Left ventricle myocardium inferior (tissue), 1 donor: ENCODE data around the gene LDLRAD3. TPM values are rescaled to one million over a fixed set of nuclear protein-coding genes. Genes with fewer than 3 reads are reported as not detected.

ENCODE experiments used
- DNase-seq: peaks from one replicate; pipeline ENCODE4 v3.0.0-alpha.2; 2020
- H3K27ac ChIP-seq: fragments of 200-600 bp; replicated peaks from 2 replicates; pipeline ENCODE4 v1.8.0; 2021
- H3K27me3 ChIP-seq: fragments of 200-600 bp; 2 replicates; pipeline ENCODE4 v1.8.0; 2021; ENCODE audit warnings: low read depth
- H3K36me3 ChIP-seq: fragments of 200-600 bp; 2 replicates; pipeline ENCODE4 v1.8.0; 2021
- H3K4me1 ChIP-seq: fragments of 200-600 bp; 2 replicates; pipeline ENCODE4 v1.8.0; 2021
- H3K4me3 ChIP-seq: fragments of 200-600 bp; 2 replicates; pipeline ENCODE4 v1.8.0; 2021; ENCODE audit warnings: mild to moderate bottlenecking, moderate library complexity
- H3K9me3 ChIP-seq: fragments of 200-600 bp; replicated peaks from 2 replicates; pipeline ENCODE4 v1.8.0; 2021
- intact Hi-C: fragments of 100-400 bp; cut with micrococcal nuclease; formaldehyde crosslinking; loops from one replicate; pipeline ENCODE4 v1.11.0; 2022
- total RNA-seq: library from RNA; stranded (reverse); fragmentation: NEBNext Ultra II Directional; extraction: Animal tissue kit (Norgen Biotek cat#: 25700); gene quantifications from one replicate; pipeline ENCODE4 v1.2.1, GENCODE V29; 2021
- TF ChIP-seq, protein P1 (sequence below): fragments of 200-600 bp; IDR thresholded peaks from 2 replicates; pipeline ENCODE4 v1.8.0; 2021; ENCODE audit warnings: antibody characterized with exemption, mild to moderate bottlenecking, borderline replicate concordance
- donor health status: DM: no; HTN: yes; CAD: no; lungs with severe emphysema.

Gene LDLRAD3
- total RNA-seq, 1 donor from 2014 or later: 1.0 TPM

DNA sequence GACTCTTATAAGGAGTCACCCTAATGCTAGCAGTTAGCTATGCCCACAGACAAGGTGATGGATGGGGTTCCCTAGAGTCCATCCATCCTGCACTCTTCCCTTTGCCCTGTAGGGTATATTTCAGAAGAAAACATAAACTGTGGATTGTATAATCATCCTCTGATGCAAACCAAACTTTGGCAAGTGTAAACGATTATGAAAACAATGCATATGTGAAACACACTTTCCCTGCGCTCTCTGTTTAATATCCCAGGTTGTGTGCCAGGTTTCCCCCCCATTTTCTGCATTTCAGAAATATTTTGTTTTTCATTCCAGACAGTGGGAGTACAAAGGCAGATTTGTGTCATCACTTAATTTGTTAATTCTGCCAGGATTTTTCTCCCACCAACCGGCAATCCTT, 110.0 kb downstream of the LDLRAD3 start:
- intact Hi-C loops: no loop called here
- TF ChIP-seq, protein P1, sequence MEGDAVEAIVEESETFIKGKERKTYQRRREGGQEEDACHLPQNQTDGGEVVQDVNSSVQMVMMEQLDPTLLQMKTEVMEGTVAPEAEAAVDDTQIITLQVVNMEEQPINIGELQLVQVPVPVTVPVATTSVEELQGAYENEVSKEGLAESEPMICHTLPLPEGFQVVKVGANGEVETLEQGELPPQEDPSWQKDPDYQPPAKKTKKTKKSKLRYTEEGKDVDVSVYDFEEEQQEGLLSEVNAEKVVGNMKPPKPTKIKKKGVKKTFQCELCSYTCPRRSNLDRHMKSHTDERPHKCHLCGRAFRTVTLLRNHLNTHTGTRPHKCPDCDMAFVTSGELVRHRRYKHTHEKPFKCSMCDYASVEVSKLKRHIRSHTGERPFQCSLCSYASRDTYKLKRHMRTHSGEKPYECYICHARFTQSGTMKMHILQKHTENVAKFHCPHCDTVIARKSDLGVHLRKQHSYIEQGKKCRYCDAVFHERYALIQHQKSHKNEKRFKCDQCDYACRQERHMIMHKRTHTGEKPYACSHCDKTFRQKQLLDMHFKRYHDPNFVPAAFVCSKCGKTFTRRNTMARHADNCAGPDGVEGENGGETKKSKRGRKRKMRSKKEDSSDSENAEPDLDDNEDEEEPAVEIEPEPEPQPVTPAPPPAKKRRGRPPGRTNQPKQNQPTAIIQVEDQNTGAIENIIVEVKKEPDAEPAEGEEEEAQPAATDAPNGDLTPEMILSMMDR: no peak
- peaks cover 9% of the 10 kb centered on the region for H3K4me1 ChIP-seq
- H3K27ac ChIP-seq: no peak overlapping the region
- no peak overlapping the region for H3K4me3 ChIP-seq
- H3K36me3 ChIP-seq: no peaks in the 10 kb centered on the region
- H3K9me3 ChIP-seq: no peaks in the 10 kb centered on the region
- no peak for DNase-seq
- peaks cover 22% of the 10 kb centered on the region for H3K27me3 ChIP-seq

- intact Hi-C loops: no loop called here
Measured at GRCh38 chr11:36054628-36055027, 110.8 kb downstream of the LDLRAD3 start.

DNA sequence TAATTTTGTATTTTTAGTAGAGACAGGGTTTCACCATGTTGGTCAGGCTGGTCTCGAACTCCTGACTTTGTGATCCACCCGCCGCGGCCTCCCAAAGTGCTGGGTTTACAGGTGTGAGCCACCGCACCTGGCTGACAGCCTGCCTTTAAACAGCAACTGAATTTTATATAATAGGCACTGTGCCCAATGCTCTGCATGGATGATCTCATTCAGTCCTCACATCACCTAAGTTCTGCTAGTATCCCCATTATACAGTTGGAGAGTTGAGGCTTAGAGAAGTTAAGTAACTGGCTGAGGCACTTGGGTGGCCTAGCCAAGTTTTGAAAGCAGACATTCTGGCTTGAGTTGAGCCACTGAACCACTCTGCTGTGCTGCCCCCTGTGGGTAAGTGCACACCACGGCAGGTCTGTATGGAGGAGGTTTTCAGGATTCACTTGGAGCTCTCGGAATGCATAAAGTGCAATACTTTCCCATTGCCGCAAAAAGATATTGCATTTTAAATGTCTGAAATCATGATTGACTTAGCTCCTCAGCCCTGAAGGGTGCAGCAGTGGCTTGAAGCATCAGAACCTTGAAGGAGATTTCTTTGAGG, 112.4 kb downstream of the LDLRAD3 start:
- TF ChIP-seq, protein P1: peak; percentile 48
- H3K4me1 ChIP-seq: peaks cover 9% of the 10 kb centered on the region
- peaks cover 16% of the 10 kb centered on the region for H3K27me3 ChIP-seq
- H3K36me3 ChIP-seq: no peaks in the 10 kb centered on the region
- no peak for DNase-seq
- H3K27ac ChIP-seq: no peak overlapping the region
- H3K9me3 ChIP-seq: peaks cover 14% of the 10 kb centered on the region
- H3K4me3 ChIP-seq: no peak overlapping the region
- intact Hi-C loops: no loop called here

More at GRCh38 chr11:36054628-36055027, 110.8 kb downstream of the LDLRAD3 start:
- TF ChIP-seq, protein P1: no peak
- Histone ChIP-seq H3K4me3 (no peak overlapping the region), H3K36me3 (no peaks in the 10 kb centered on the region), H3K27me3 (peaks cover 22% of the 10 kb centered on the region), H3K4me1 (peaks cover 9% of the 10 kb centered on the region), H3K9me3 (peaks cover 7% of the 10 kb centered on the region), H3K27ac (no peak overlapping the region)
- no peak for DNase-seq

DNA sequence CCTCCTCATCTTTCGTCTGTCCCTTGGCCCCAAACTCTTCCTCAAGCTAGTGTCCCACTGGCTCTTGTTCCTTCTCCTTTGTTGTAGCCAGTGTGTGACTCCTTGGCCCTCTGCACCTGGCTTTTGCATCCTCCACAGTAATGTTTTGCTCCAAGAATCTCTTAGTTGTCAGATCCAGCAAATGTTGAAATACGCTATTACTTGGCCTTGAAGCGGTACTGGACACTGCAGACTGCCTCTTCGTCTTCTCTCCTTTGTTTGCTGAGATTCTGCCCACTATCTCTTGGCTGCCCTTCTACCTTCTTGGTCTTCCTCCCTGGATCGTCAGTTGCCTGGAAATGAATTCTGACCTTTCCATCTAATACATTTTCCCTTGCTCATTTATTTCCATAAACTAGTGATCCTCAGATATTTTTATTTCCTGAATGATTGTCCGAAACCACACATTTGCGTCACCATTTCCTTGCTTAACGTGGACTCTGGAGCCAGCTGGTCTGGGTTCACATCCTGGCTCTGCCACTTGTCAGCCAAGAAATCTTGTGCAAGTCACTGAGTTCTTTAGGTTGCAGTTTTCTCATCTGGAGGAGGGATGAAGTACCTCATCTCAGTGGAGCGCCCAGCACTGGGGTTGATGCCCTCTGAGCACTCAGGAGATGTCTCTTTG, 113.6 kb downstream of the LDLRAD3 start:
- intact Hi-C loops: no loop called here
- peaks cover 14% of the 10 kb centered on the region for H3K9me3 ChIP-seq
- no peak for DNase-seq
- H3K36me3 ChIP-seq: no peaks in the 10 kb centered on the region
- peaks cover 6% of the 10 kb centered on the region for H3K27me3 ChIP-seq
- peaks cover 9% of the 10 kb centered on the region for H3K4me1 ChIP-seq
- TF ChIP-seq, protein P1: no peak
- peak overlapping the region; percentile 5 for H3K27ac ChIP-seq
- no peak overlapping the region for H3K4me3 ChIP-seq

- intact Hi-C loops: no loop called here
Measured at GRCh38 chr11:36059660-36060059, 115.8 kb downstream of the LDLRAD3 start.

More at GRCh38 chr11:36059660-36060059, 115.8 kb downstream of the LDLRAD3 start:
- Histone ChIP-seq H3K27ac (no peak overlapping the region), H3K4me3 (no peak overlapping the region), H3K27me3 (no peaks in the 10 kb centered on the region), H3K9me3 (peaks cover 26% of the 10 kb centered on the region), H3K36me3 (no peaks in the 10 kb centered on the region), H3K4me1 (peaks cover 9% of the 10 kb centered on the region)
- no peak for DNase-seq
- TF ChIP-seq, protein P1: no peak
